ENCODE data around the gene CCHCR1. TPM values are rescaled to one million over a fixed set of nuclear protein-coding genes. Genes with fewer than 3 reads are reported as not detected.
A peak's percentile ranks its signal among the peaks of the same experiment; 100 is the strongest.

The CCHCR1 gene
- total RNA-seq, 4 donors from 2014 or later, result 13.8 to 25.1 (median 18.7) TPM

GRCh38 chr6:31120151-31120915 lies 37.3 kb downstream of the CCHCR1 start, which contains the start of gene CDSN:
CDSN (minus strand) TSS chr6:31120446; CDS start chr6:31120419, 27 bp downstream.
- TF ChIP-seq, protein P1, sequence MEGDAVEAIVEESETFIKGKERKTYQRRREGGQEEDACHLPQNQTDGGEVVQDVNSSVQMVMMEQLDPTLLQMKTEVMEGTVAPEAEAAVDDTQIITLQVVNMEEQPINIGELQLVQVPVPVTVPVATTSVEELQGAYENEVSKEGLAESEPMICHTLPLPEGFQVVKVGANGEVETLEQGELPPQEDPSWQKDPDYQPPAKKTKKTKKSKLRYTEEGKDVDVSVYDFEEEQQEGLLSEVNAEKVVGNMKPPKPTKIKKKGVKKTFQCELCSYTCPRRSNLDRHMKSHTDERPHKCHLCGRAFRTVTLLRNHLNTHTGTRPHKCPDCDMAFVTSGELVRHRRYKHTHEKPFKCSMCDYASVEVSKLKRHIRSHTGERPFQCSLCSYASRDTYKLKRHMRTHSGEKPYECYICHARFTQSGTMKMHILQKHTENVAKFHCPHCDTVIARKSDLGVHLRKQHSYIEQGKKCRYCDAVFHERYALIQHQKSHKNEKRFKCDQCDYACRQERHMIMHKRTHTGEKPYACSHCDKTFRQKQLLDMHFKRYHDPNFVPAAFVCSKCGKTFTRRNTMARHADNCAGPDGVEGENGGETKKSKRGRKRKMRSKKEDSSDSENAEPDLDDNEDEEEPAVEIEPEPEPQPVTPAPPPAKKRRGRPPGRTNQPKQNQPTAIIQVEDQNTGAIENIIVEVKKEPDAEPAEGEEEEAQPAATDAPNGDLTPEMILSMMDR (IDR thresholded peaks at IDR 0.05), result no peak
- no peak for TF ChIP-seq EP300 (IDR thresholded peaks at IDR 0.05)
- Histone ChIP-seq H3K36me3 (no peaks in the 10 kb centered on the region), H3K9me3 (no peaks in the 10 kb centered on the region), H3K27ac (no peak within 1 kb of the TSS), H3K4me3 (no peak within 1 kb of the TSS), H3K4me1 (peaks cover 0 to 42% (median 2%) of the 10 kb centered on the region in 4 donors), H3K27me3 (no peaks in the 10 kb centered on the region)
- 76 to 83% methylated on average over 25 to 26 of the region's 26 CpGs for WGBS, 2 donors
- DNase-seq (ENCODE audit: low spot score in 2 of 2), result no peak

DNA sequence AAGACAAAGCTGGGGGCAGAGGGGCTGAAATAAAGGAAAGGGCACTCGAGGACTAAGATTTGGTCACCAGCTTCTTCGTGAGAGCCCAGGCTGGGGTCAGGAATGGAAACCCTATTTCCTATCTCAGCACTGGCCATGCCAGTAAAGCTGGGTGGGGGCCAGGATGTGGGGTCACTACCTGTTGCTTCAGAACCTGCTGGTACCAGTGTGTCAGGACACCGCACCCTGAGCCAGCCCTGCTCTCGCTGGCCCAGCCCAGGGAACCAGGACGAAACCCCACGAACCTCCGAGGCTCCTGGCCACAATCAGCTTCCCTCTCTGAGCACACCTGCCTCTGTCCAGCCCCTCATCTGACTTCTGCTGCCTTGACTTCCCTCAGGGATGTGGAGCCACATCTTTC lies 39.4 kb downstream of the CCHCR1 start:
- Histone ChIP-seq H3K27ac (no peak overlapping the region), H3K4me3 (no peak overlapping the region), H3K4me1 (peaks cover 0 to 53% (median 15%) of the 10 kb centered on the region in 4 donors), H3K27me3 (no peaks in the 10 kb centered on the region), H3K36me3 (no peaks in the 10 kb centered on the region), H3K9me3 (no peaks in the 10 kb centered on the region)
- DNase-seq (ENCODE audit: low spot score in 2 of 2), result no peak
- 79 to 81% methylated on average over 7 of the region's 7 CpGs for WGBS, 2 donors
- TF ChIP-seq, protein P1 (IDR thresholded peaks at IDR 0.05), result no peak
- TF ChIP-seq POLR2A (IDR thresholded peaks at IDR 0.05) (no peak), EP300 (IDR thresholded peaks at IDR 0.05) (no peak)

- peaks cover 0 to 40% (median 15%) of the 10 kb centered on the region in 4 donors for H3K4me1 ChIP-seq
- 69 to 77% methylated on average over 14 to 17 of the region's 19 CpGs for WGBS, 2 donors
- peak in 1 of 2 donors; percentile 23 for DNase-seq (ENCODE audit: low spot score in 2 of 2)
- TF ChIP-seq, protein P1 (IDR thresholded peaks at IDR 0.05), result no peak
- TF ChIP-seq POLR2A (IDR thresholded peaks at IDR 0.05) (no peak), EP300 (IDR thresholded peaks at IDR 0.05) (peak in 1 of 2 donors; percentile 20)
- no peaks in the 10 kb centered on the region for H3K36me3 ChIP-seq
- H3K9me3 ChIP-seq, result no peaks in the 10 kb centered on the region
- peak overlapping the region in 2 of 4 donors; percentile 17 to 59 for H3K27ac ChIP-seq
- peak overlapping the region in 1 of 4 donors; percentile 28 for H3K4me3 ChIP-seq
- no peaks in the 10 kb centered on the region for H3K27me3 ChIP-seq
These were observed 40.8 kb downstream of the CCHCR1 start for GRCh38 chr6:31116661-31117385.

DNA sequence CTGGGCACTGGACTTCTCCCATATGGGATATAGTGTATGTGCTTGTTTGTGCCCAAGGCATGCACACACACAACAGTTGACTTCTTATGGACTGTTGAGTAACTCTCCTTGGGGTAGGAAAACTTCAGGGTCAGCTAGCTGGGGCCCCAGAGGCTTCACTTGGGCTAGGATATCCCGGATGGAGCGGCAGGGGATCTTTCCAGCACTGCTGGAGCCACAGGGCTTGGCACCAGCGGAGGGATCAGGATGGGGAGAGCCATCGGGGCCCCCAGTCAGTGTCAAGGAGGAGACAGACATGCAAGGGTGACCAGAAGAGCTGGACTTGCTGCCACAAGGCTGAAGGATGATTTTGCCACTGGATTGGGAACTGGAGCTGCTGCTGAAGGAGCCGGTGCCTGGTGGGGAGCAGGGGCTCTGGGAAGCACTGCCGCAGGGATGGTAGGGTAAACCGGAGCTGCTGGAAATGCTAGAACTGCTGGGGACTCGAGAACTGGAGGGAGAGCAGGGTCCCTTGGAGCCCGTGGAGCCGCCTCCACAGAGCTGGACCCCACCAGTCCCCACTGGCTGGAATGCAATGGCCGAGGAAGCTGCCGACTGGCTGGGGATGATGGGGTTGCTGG lies 41.6 kb downstream of the CCHCR1 start:
- H3K4me1 ChIP-seq, result peaks cover 0 to 40% (median 15%) of the 10 kb centered on the region in 4 donors
- no peaks in the 10 kb centered on the region for H3K36me3 ChIP-seq
- TF ChIP-seq POLR2A (IDR thresholded peaks at IDR 0.05), result no peak
- TF ChIP-seq EP300 (IDR thresholded peaks at IDR 0.05), result no peak
- TF ChIP-seq, protein P1 (IDR thresholded peaks at IDR 0.05), result no peak
- WGBS, 2 donors, result 91 to 96% methylated on average over 12 of the region's 12 CpGs
- no peak overlapping the region for H3K4me3 ChIP-seq
- no peak for DNase-seq (ENCODE audit: low spot score in 2 of 2)
- no peaks in the 10 kb centered on the region for H3K27me3 ChIP-seq
- H3K27ac ChIP-seq, result no peak overlapping the region
- H3K9me3 ChIP-seq, result no peaks in the 10 kb centered on the region

Data from tibial nerve (tissue), 4 donors.